ENCODE measurements around the gene HS3ST3B1.
A peak's percentile ranks its signal among the peaks of the same experiment; 100 is the strongest.

The HS3ST3B1 gene

GRCh38 chr17:14282726-14283125 is 18.2 kb upstream of the HS3ST3B1 start:
- Histone ChIP-seq H3K4me3 (ENCODE audit: control insufficient read depth in 1 of 7, extremely low read depth in 1 of 7, insufficient read depth in 4 of 7, low read depth in 2 of 7, low read length in 6 of 7) (no peak overlapping the region), H3K4me1 (ENCODE audit: control extremely low read depth in 1 of 4, control insufficient read depth in 4 of 4, insufficient read depth in 4 of 4, low read length in 3 of 4) (no peaks in the 10 kb centered on the region), H3K9me3 (ENCODE audit: control extremely low read depth in 1 of 5, control insufficient read depth in 4 of 5, insufficient read depth in 2 of 5, low read depth in 1 of 5, low read length in 4 of 5) (no peaks in the 10 kb centered on the region), H3K27me3 (replicated peaks in 2 of 5; ENCODE audit: control insufficient read depth in 4 of 5, insufficient read depth in 5 of 5, low read length in 4 of 5) (no peaks in the 10 kb centered on the region), H3K27ac (ENCODE audit: insufficient read depth in 1 of 2, low read depth in 1 of 2, low read length in 2 of 2, poor library complexity in 1 of 2, severe bottlenecking in 2 of 2) (no peak overlapping the region), H3K36me3 (ENCODE audit: control insufficient read depth in 4 of 4, insufficient read depth in 4 of 4, low read length in 3 of 4) (no peaks in the 10 kb centered on the region)
- ChIA-PET CTCF (no interaction called here), POLR2A (no interaction called here)
- no CpG with 5 or more reads among the region's 2 CpGs for WGBS (ENCODE audit: insufficient coverage)
- no peak for DNase-seq

GRCh38 chr17:14289162-14289561 is 11.7 kb upstream of the HS3ST3B1 start:
- Histone ChIP-seq H3K9me3 (ENCODE audit: control extremely low read depth in 1 of 5, control insufficient read depth in 4 of 5, insufficient read depth in 2 of 5, low read depth in 1 of 5, low read length in 4 of 5) (no peaks in the 10 kb centered on the region), H3K27me3 (replicated peaks in 2 of 5; ENCODE audit: control insufficient read depth in 4 of 5, insufficient read depth in 5 of 5, low read length in 4 of 5) (no peaks in the 10 kb centered on the region), H3K36me3 (ENCODE audit: control insufficient read depth in 4 of 4, insufficient read depth in 4 of 4, low read length in 3 of 4) (no peaks in the 10 kb centered on the region), H3K4me1 (ENCODE audit: control extremely low read depth in 1 of 4, control insufficient read depth in 4 of 4, insufficient read depth in 4 of 4, low read length in 3 of 4) (no peaks in the 10 kb centered on the region), H3K27ac (ENCODE audit: insufficient read depth in 1 of 2, low read depth in 1 of 2, low read length in 2 of 2, poor library complexity in 1 of 2, severe bottlenecking in 2 of 2) (no peak overlapping the region), H3K4me3 (ENCODE audit: control insufficient read depth in 1 of 7, extremely low read depth in 1 of 7, insufficient read depth in 4 of 7, low read depth in 2 of 7, low read length in 6 of 7) (no peak overlapping the region)
- WGBS (ENCODE audit: insufficient coverage) = 88% methylated on average over 1 of the region's 2 CpGs
- DNase-seq = no peak
- POLR2A ChIA-PET = no interaction called here
- CTCF ChIA-PET = no interaction called here

- DNase-seq = no peak
- H3K36me3 ChIP-seq (ENCODE audit: control insufficient read depth in 4 of 4, insufficient read depth in 4 of 4, low read length in 3 of 4) = no peaks in the 10 kb centered on the region
- ChIA-PET POLR2A (no interaction called here), CTCF (interaction anchor here (1.4 kb wide), 1 partner anchor 632 kb away, joined by 4 read pairs; no protein-coding TSS in a partner anchor)
- H3K27ac ChIP-seq (ENCODE audit: insufficient read depth in 1 of 2, low read depth in 1 of 2, low read length in 2 of 2, poor library complexity in 1 of 2, severe bottlenecking in 2 of 2) = no peak overlapping the region
- WGBS (ENCODE audit: insufficient coverage) = 55% methylated on average over 19 of the region's 20 CpGs
- peaks cover 0 to 3% (median 0%) of the 10 kb centered on the region in 5 experiments for H3K9me3 ChIP-seq (ENCODE audit: control extremely low read depth in 1 of 5, control insufficient read depth in 4 of 5, insufficient read depth in 2 of 5, low read depth in 1 of 5, low read length in 4 of 5)
- H3K27me3 ChIP-seq (replicated peaks in 2 of 5; ENCODE audit: control insufficient read depth in 4 of 5, insufficient read depth in 5 of 5, low read length in 4 of 5) = peaks cover 0 to 28% (median 13%) of the 10 kb centered on the region in 5 experiments
- peaks cover 8 to 45% (median 35%) of the 10 kb centered on the region in 4 experiments for H3K4me1 ChIP-seq (ENCODE audit: control extremely low read depth in 1 of 4, control insufficient read depth in 4 of 4, insufficient read depth in 4 of 4, low read length in 3 of 4)
- no peak overlapping the region for H3K4me3 ChIP-seq (ENCODE audit: control insufficient read depth in 1 of 7, extremely low read depth in 1 of 7, insufficient read depth in 4 of 7, low read depth in 2 of 7, low read length in 6 of 7)
These were observed 6.0 kb upstream of the HS3ST3B1 start for GRCh38 chr17:14294876-14295275.

- 94% methylated on average over 7 of the region's 9 CpGs for WGBS (ENCODE audit: insufficient coverage)
- DNase-seq = no peak
- peaks cover 0 to 28% (median 13%) of the 10 kb centered on the region in 5 experiments for H3K27me3 ChIP-seq (replicated peaks in 2 of 5; ENCODE audit: control insufficient read depth in 4 of 5, insufficient read depth in 5 of 5, low read length in 4 of 5)
These were observed 5.2 kb upstream of the HS3ST3B1 start for GRCh38 chr17:14295676-14296075.

GRCh38 chr17:14296166-14296910 is 4.5 kb upstream of the HS3ST3B1 start:
- CTCF ChIA-PET = interaction anchor here (0.7 to 1.7 kb wide), 3 partner anchors 82 to 698 kb away, joined by 3 to 7 read pairs (median 4); no protein-coding TSS in a partner anchor
- no peak overlapping the region for H3K27ac ChIP-seq (ENCODE audit: insufficient read depth in 1 of 2, low read depth in 1 of 2, low read length in 2 of 2, poor library complexity in 1 of 2, severe bottlenecking in 2 of 2)
- H3K27me3 ChIP-seq (replicated peaks in 2 of 5; ENCODE audit: control insufficient read depth in 4 of 5, insufficient read depth in 5 of 5, low read length in 4 of 5) = peaks cover 0 to 28% (median 13%) of the 10 kb centered on the region in 5 experiments
- H3K36me3 ChIP-seq (ENCODE audit: control insufficient read depth in 4 of 4, insufficient read depth in 4 of 4, low read length in 3 of 4) = no peaks in the 10 kb centered on the region
- POLR2A ChIA-PET = no interaction called here
- H3K4me3 ChIP-seq (ENCODE audit: control insufficient read depth in 1 of 7, extremely low read depth in 1 of 7, insufficient read depth in 4 of 7, low read depth in 2 of 7, low read length in 6 of 7) = no peak overlapping the region
- DNase-seq = no peak
- H3K4me1 ChIP-seq (ENCODE audit: control extremely low read depth in 1 of 4, control insufficient read depth in 4 of 4, insufficient read depth in 4 of 4, low read length in 3 of 4) = peaks cover 11 to 56% (median 46%) of the 10 kb centered on the region in 4 experiments
- WGBS (ENCODE audit: insufficient coverage) = 92% methylated on average over 9 of the region's 12 CpGs
- H3K9me3 ChIP-seq (ENCODE audit: control extremely low read depth in 1 of 5, control insufficient read depth in 4 of 5, insufficient read depth in 2 of 5, low read depth in 1 of 5, low read length in 4 of 5) = peaks cover 0 to 3% (median 0%) of the 10 kb centered on the region in 5 experiments

More at GRCh38 chr17:14295676-14296075, 5.2 kb upstream of the HS3ST3B1 start:
- Histone ChIP-seq H3K36me3 (ENCODE audit: control insufficient read depth in 4 of 4, insufficient read depth in 4 of 4, low read length in 3 of 4) (no peaks in the 10 kb centered on the region), H3K4me3 (ENCODE audit: control insufficient read depth in 1 of 7, extremely low read depth in 1 of 7, insufficient read depth in 4 of 7, low read depth in 2 of 7, low read length in 6 of 7) (no peak overlapping the region), H3K27ac (ENCODE audit: insufficient read depth in 1 of 2, low read depth in 1 of 2, low read length in 2 of 2, poor library complexity in 1 of 2, severe bottlenecking in 2 of 2) (no peak overlapping the region), H3K4me1 (ENCODE audit: control extremely low read depth in 1 of 4, control insufficient read depth in 4 of 4, insufficient read depth in 4 of 4, low read length in 3 of 4) (peaks cover 11 to 52% (median 42%) of the 10 kb centered on the region in 4 experiments), H3K9me3 (ENCODE audit: control extremely low read depth in 1 of 5, control insufficient read depth in 4 of 5, insufficient read depth in 2 of 5, low read depth in 1 of 5, low read length in 4 of 5) (peaks cover 0 to 3% (median 0%) of the 10 kb centered on the region in 5 experiments)
- ChIA-PET CTCF (interaction anchor here (1.4 kb wide), 1 partner anchor 631 kb away, joined by 4 read pairs; no protein-coding TSS in a partner anchor), POLR2A (no interaction called here)

- H3K27ac ChIP-seq (ENCODE audit: insufficient read depth in 1 of 2, low read depth in 1 of 2, low read length in 2 of 2, poor library complexity in 1 of 2, severe bottlenecking in 2 of 2) = no peak overlapping the region
- peaks cover 0 to 3% (median 0%) of the 10 kb centered on the region in 5 experiments for H3K9me3 ChIP-seq (ENCODE audit: control extremely low read depth in 1 of 5, control insufficient read depth in 4 of 5, insufficient read depth in 2 of 5, low read depth in 1 of 5, low read length in 4 of 5)
- peaks cover 0 to 28% (median 13%) of the 10 kb centered on the region in 5 experiments for H3K27me3 ChIP-seq (replicated peaks in 2 of 5; ENCODE audit: control insufficient read depth in 4 of 5, insufficient read depth in 5 of 5, low read length in 4 of 5)
- H3K36me3 ChIP-seq (ENCODE audit: control insufficient read depth in 4 of 4, insufficient read depth in 4 of 4, low read length in 3 of 4) = no peaks in the 10 kb centered on the region
- 5% methylated on average over 54 of the region's 63 CpGs for WGBS (ENCODE audit: insufficient coverage)
- peak overlapping the region; percentile 27 to 80 (median 56) for H3K4me3 ChIP-seq (ENCODE audit: control insufficient read depth in 1 of 7, extremely low read depth in 1 of 7, insufficient read depth in 4 of 7, low read depth in 2 of 7, low read length in 6 of 7)
- CTCF ChIA-PET = interaction anchor here (0.7 to 1.7 kb wide), 7 partner anchors 10 to 699 kb away, joined by 3 to 7 read pairs (median 3); no protein-coding TSS in a partner anchor
- POLR2A ChIA-PET = interaction anchor here (0.6 to 1.1 kb wide), 4 partner anchors 9 to 308 kb away, joined by 3 to 4 read pairs (median 4); no protein-coding TSS in a partner anchor
- DNase-seq = peak; percentile 52 to 87 (median 76)
- peaks cover 11 to 66% (median 54%) of the 10 kb centered on the region in 4 experiments for H3K4me1 ChIP-seq (ENCODE audit: control extremely low read depth in 1 of 4, control insufficient read depth in 4 of 4, insufficient read depth in 4 of 4, low read length in 3 of 4)
These were observed 3.6 kb upstream of the HS3ST3B1 start for GRCh38 chr17:14297161-14297851.

Data from common myeloid progenitor, CD34-positive (primary cell).